Midbrain (tissue), 1 donor: ENCODE data around the gene ZNF343.

ENCODE experiments used
- DNase-seq: peaks from one replicate; lab custom pipeline; 2025; lab: John Stamatoyannopoulos, UW

ZNF343 gene

GRCh38 chr20:2473516-2473915 lies 35.2 kb downstream of the ZNF343 start:
- no peak for DNase-seq

- peak; percentile 99 for DNase-seq
These were observed 38.1 kb downstream of the ZNF343 start, which contains the start of gene SNRPB for GRCh38 chr20:2470423-2471193. Gene SNRPB (minus strand): TSS chr20:2470789. CDS start chr20:2470690, 99 bp downstream.

GRCh38 chr20:2469991-2470422 lies 38.7 kb downstream of the ZNF343 start:
- DNase-seq, result no peak

- DNase-seq, result no peak
These were observed 39.9 kb downstream of the ZNF343 start for GRCh38 chr20:2468581-2469407.

GRCh38 chr20:2467412-2467811 lies 41.3 kb downstream of the ZNF343 start:
- no peak for DNase-seq

GRCh38 chr20:2465100-2465499 lies 43.6 kb downstream of the ZNF343 start:
- DNase-seq, result no peak

GRCh38 chr20:2463616-2464365 lies 44.9 kb downstream of the ZNF343 start:
- no peak for DNase-seq

- no peak for DNase-seq
These were observed 46.2 kb downstream of the ZNF343 start for GRCh38 chr20:2462484-2462883.

- DNase-seq, result no peak
These were observed 47.8 kb downstream of the ZNF343 start for GRCh38 chr20:2460752-2461424.

GRCh38 chr20:2459981-2460751 lies 48.5 kb downstream of the ZNF343 start:
- no peak for DNase-seq

GRCh38 chr20:2458919-2459499 lies 49.7 kb downstream of the ZNF343 start:
- DNase-seq, result no peak

GRCh38 chr20:2455771-2456497 lies 52.8 kb downstream of the ZNF343 start:
- no peak for DNase-seq

GRCh38 chr20:2453792-2454191 lies 54.9 kb downstream of the ZNF343 start:
- no peak for DNase-seq

- DNase-seq, result peak; percentile 68
These were observed 56.6 kb downstream of the ZNF343 start for GRCh38 chr20:2451939-2452732.

GRCh38 chr20:2451422-2451821 lies 57.3 kb downstream of the ZNF343 start:
- no peak for DNase-seq

- DNase-seq, result no peak
These were observed 59.3 kb downstream of the ZNF343 start for GRCh38 chr20:2449386-2449785.

GRCh38 chr20:2446845-2447244 lies 61.9 kb downstream of the ZNF343 start:
- no peak for DNase-seq
